AML-193 (cell line): ENCODE data around the gene NEIL3.

Source experiments
- DNase-seq, 2 experiments: peaks; one replicate each; lab custom pipeline; 2025; lab: John Stamatoyannopoulos, UW

Gene NEIL3

GRCh38 chr4:177309522-177310371 lies at the start of gene NEIL3:
Gene NEIL3, plus strand, starts transcription at chr4:177309874. Its CDS starts 80 bp downstream, at chr4:177309954.
- DNase-seq = peak; percentile 80 to 84

- no peak for DNase-seq
These were observed 45.9 kb upstream of the NEIL3 start for GRCh38 chr4:177263818-177264217.

GRCh38 chr4:177264788-177265422 lies 44.8 kb upstream of the NEIL3 start:
- DNase-seq = no peak

- DNase-seq = no peak
These were observed 43.9 kb upstream of the NEIL3 start for GRCh38 chr4:177265729-177266128.

GRCh38 chr4:177266506-177266905 lies 43.2 kb upstream of the NEIL3 start:
- DNase-seq = peak in 1 of 2 experiments; percentile 8

- DNase-seq = peak in 1 of 2 experiments; percentile 11
These were observed 41.8 kb upstream of the NEIL3 start for GRCh38 chr4:177267911-177268310.

GRCh38 chr4:177271091-177271490 lies 38.6 kb upstream of the NEIL3 start:
- no peak for DNase-seq

GRCh38 chr4:177271915-177272766 lies 37.5 kb upstream of the NEIL3 start:
- DNase-seq = no peak

- peak; percentile 20 to 34 for DNase-seq
These were observed 33.7 kb upstream of the NEIL3 start for GRCh38 chr4:177275999-177276398.

- peak; percentile 45 to 53 for DNase-seq
These were observed 28.2 kb upstream of the NEIL3 start for GRCh38 chr4:177281351-177281909.

- no peak for DNase-seq
These were observed 27.3 kb upstream of the NEIL3 start for GRCh38 chr4:177282284-177282835.

- no peak for DNase-seq
These were observed 26.5 kb upstream of the NEIL3 start for GRCh38 chr4:177283167-177283566.

- DNase-seq = no peak
These were observed 23.7 kb upstream of the NEIL3 start for GRCh38 chr4:177285953-177286352.

- peak; percentile 17 to 20 for DNase-seq
These were observed 22.4 kb upstream of the NEIL3 start for GRCh38 chr4:177287255-177287654.

- no peak for DNase-seq
These were observed 21.3 kb upstream of the NEIL3 start for GRCh38 chr4:177288335-177288734.

- no peak for DNase-seq
These were observed 18.9 kb upstream of the NEIL3 start for GRCh38 chr4:177290780-177291179.

GRCh38 chr4:177292171-177292570 lies 17.5 kb upstream of the NEIL3 start:
- DNase-seq = no peak

GRCh38 chr4:177293208-177294033 lies 16.3 kb upstream of the NEIL3 start:
- DNase-seq = peak; percentile 19 to 22

- DNase-seq = no peak
These were observed 11.8 kb upstream of the NEIL3 start for GRCh38 chr4:177297785-177298391.

GRCh38 chr4:177301126-177301639 lies 8.5 kb upstream of the NEIL3 start:
- DNase-seq = peak; percentile 53 to 63
